Activated T-helper 1 cell treated with anti-CD3 and anti-CD28 coated beads, Interleukin-12 subunit alpha, Interleukin-12 subunit beta, Interleukin-2, Interleukin-4 antibody, amounts not matched to agents 30 ng/mL and 10 ng/mL and 1 ng/mL, durations not matched to agents 14 hours and 24 hours and 36 hours (primary cell): ENCODE results near the gene RRP9. TPM values are rescaled to one million over a fixed set of nuclear protein-coding genes. Genes with fewer than 3 reads are reported as not detected.

Source experiments
- DNase-seq: peaks from one replicate; pipeline ENCODE4 v3.0.0; 2021; ENCODE audit warnings: low spot score
- H3K27ac Mint-ChIP-seq: one replicate; pipeline ENCODE4 v1.8.0; 2021; ENCODE audit warnings: mild to moderate bottlenecking, mixed read lengths
- H3K27me3 Mint-ChIP-seq: one replicate; pipeline ENCODE4 v1.8.0; 2022; ENCODE audit warnings: mild to moderate bottlenecking, moderate library complexity, mixed read lengths; ENCODE audit not compliant: insufficient read depth
- H3K36me3 Mint-ChIP-seq: one replicate; pipeline ENCODE4 v1.8.0; 2021; ENCODE audit warnings: low read depth, mixed read lengths
- H3K4me1 Mint-ChIP-seq: one replicate; pipeline ENCODE4 v1.8.0; 2021; ENCODE audit warnings: low read depth, mixed read lengths
- H3K4me3 Mint-ChIP-seq: one replicate; pipeline ENCODE4 v1.8.0; 2021; ENCODE audit warnings: mild to moderate bottlenecking, moderate library complexity, mixed read lengths
- H3K9me3 Mint-ChIP-seq: one replicate; pipeline ENCODE4 v1.8.0; 2021; ENCODE audit warnings: mixed read lengths
- intact Hi-C: fragments of 100-400 bp; cut with micrococcal nuclease; formaldehyde crosslinking; loops from one replicate; pipeline ENCODE4 v1.15.1; 2024
- total RNA-seq: library from RNA; stranded (reverse); gene quantifications from 2 replicates; pipeline ENCODE4 v1.2.3, GENCODE V29; 2022

Gene RRP9
- total RNA-seq, 1 donor from 2014 or later, result 91.8 TPM

- Mint-ChIP-seq H3K27me3 (peaks cover under 1% of the 10 kb centered on the region), H3K4me1 (peaks cover 6% of the 10 kb centered on the region), H3K27ac (peak overlapping the region; percentile 81), H3K36me3 (peaks cover 7% of the 10 kb centered on the region), H3K9me3 (no peaks in the 10 kb centered on the region), H3K4me3 (peak overlapping the region; percentile 87)
- no peak for DNase-seq
- intact Hi-C loops, result no loop called here
These were observed 26.6 kb upstream of the RRP9 start for GRCh38 chr3:51968170-51968775.

GRCh38 chr3:51967384-51968169 is 25.9 kb upstream of the RRP9 start, which contains the start of gene PCBP4:
Gene PCBP4, minus strand, starts transcription at chr3:51967454. Its CDS starts 6,214 bp downstream, at chr3:51961240.
- DNase-seq, result peak; percentile 39
- no peaks in the 10 kb centered on the region for H3K9me3 Mint-ChIP-seq
- intact Hi-C loops, result loop anchor here (1.0 kb wide), 1 partner anchor 25 kb away; the partner anchor contains the start of gene PARP3
- H3K27ac Mint-ChIP-seq, result peak within 1 kb of the TSS; percentile 81
- H3K36me3 Mint-ChIP-seq, result peaks cover 7% of the 10 kb centered on the region
- peak within 1 kb of the TSS; percentile 87 for H3K4me3 Mint-ChIP-seq
- peaks cover 6% of the 10 kb centered on the region for H3K4me1 Mint-ChIP-seq
- H3K27me3 Mint-ChIP-seq, result peaks cover 4% of the 10 kb centered on the region

- H3K9me3 Mint-ChIP-seq, result no peaks in the 10 kb centered on the region
- peak overlapping the region; percentile 87 for H3K4me3 Mint-ChIP-seq
- DNase-seq, result no peak
- peaks cover 7% of the 10 kb centered on the region for H3K36me3 Mint-ChIP-seq
- H3K4me1 Mint-ChIP-seq, result peaks cover 6% of the 10 kb centered on the region
- intact Hi-C loops, result loop anchor here (1.0 kb wide), 1 partner anchor 25 kb away; the partner anchor contains the start of gene PARP3
- H3K27me3 Mint-ChIP-seq, result peaks cover 4% of the 10 kb centered on the region
- H3K27ac Mint-ChIP-seq, result peak overlapping the region; percentile 77
These were observed 25.2 kb upstream of the RRP9 start for GRCh38 chr3:51966922-51967383.

GRCh38 chr3:51966486-51966885 is 24.8 kb upstream of the RRP9 start:
- no peak for DNase-seq
- Mint-ChIP-seq H3K36me3 (peaks cover 7% of the 10 kb centered on the region), H3K4me3 (peak overlapping the region; percentile 87), H3K27me3 (peaks cover 7% of the 10 kb centered on the region), H3K9me3 (no peaks in the 10 kb centered on the region), H3K27ac (peak overlapping the region; percentile 77), H3K4me1 (peaks cover 6% of the 10 kb centered on the region)
- intact Hi-C loops, result no loop called here

GRCh38 chr3:51966016-51966415 is 24.3 kb upstream of the RRP9 start:
- Mint-ChIP-seq H3K27me3 (peaks cover 7% of the 10 kb centered on the region), H3K27ac (no peak overlapping the region), H3K4me1 (peaks cover 6% of the 10 kb centered on the region), H3K9me3 (no peaks in the 10 kb centered on the region), H3K4me3 (peak overlapping the region; percentile 56), H3K36me3 (peaks cover 7% of the 10 kb centered on the region)
- intact Hi-C loops, result no loop called here
- DNase-seq, result no peak

GRCh38 chr3:51964521-51964920 is 22.8 kb upstream of the RRP9 start:
- no peak overlapping the region for H3K4me3 Mint-ChIP-seq
- intact Hi-C loops, result no loop called here
- H3K27ac Mint-ChIP-seq, result no peak overlapping the region

GRCh38 chr3:51963951-51964451 is 22.3 kb upstream of the RRP9 start:
- no peak overlapping the region for H3K4me3 Mint-ChIP-seq
- H3K36me3 Mint-ChIP-seq, result peaks cover 4% of the 10 kb centered on the region
- no peak for DNase-seq
- H3K27ac Mint-ChIP-seq, result no peak overlapping the region
- H3K4me1 Mint-ChIP-seq, result peaks cover 3% of the 10 kb centered on the region
- no peaks in the 10 kb centered on the region for H3K9me3 Mint-ChIP-seq
- intact Hi-C loops, result no loop called here
- H3K27me3 Mint-ChIP-seq, result peaks cover 7% of the 10 kb centered on the region

More at GRCh38 chr3:51964521-51964920, 22.8 kb upstream of the RRP9 start:
- DNase-seq, result no peak
- Mint-ChIP-seq H3K27me3 (peaks cover 7% of the 10 kb centered on the region), H3K9me3 (no peaks in the 10 kb centered on the region), H3K4me1 (peaks cover 6% of the 10 kb centered on the region), H3K36me3 (peaks cover 5% of the 10 kb centered on the region)

- H3K9me3 Mint-ChIP-seq, result no peaks in the 10 kb centered on the region
- H3K36me3 Mint-ChIP-seq, result peaks cover 4% of the 10 kb centered on the region
- DNase-seq, result no peak
- peaks cover 7% of the 10 kb centered on the region for H3K27me3 Mint-ChIP-seq
- H3K27ac Mint-ChIP-seq, result no peak overlapping the region
- no peak overlapping the region for H3K4me3 Mint-ChIP-seq
- intact Hi-C loops, result no loop called here
- no peaks in the 10 kb centered on the region for H3K4me1 Mint-ChIP-seq
These were observed 21.3 kb upstream of the RRP9 start for GRCh38 chr3:51962854-51963530.

GRCh38 chr3:51961602-51962569 is 20.2 kb upstream of the RRP9 start:
- Mint-ChIP-seq H3K36me3 (peaks cover 4% of the 10 kb centered on the region), H3K27ac (no peak overlapping the region), H3K9me3 (no peaks in the 10 kb centered on the region), H3K4me3 (no peak overlapping the region), H3K27me3 (peaks cover 8% of the 10 kb centered on the region), H3K4me1 (no peaks in the 10 kb centered on the region)
- intact Hi-C loops, result no loop called here
- no peak for DNase-seq

GRCh38 chr3:51961011-51961410 is 19.3 kb upstream of the RRP9 start:
- intact Hi-C loops, result no loop called here
- no peaks in the 10 kb centered on the region for H3K9me3 Mint-ChIP-seq

GRCh38 chr3:51960386-51960785 is 18.7 kb upstream of the RRP9 start:
- no peak for DNase-seq
- intact Hi-C loops, result no loop called here
- Mint-ChIP-seq H3K27me3 (peaks cover 12% of the 10 kb centered on the region), H3K9me3 (no peaks in the 10 kb centered on the region), H3K4me1 (no peaks in the 10 kb centered on the region), H3K36me3 (peaks cover 4% of the 10 kb centered on the region), H3K4me3 (no peak overlapping the region), H3K27ac (no peak overlapping the region)

More at GRCh38 chr3:51961011-51961410, 19.3 kb upstream of the RRP9 start:
- Mint-ChIP-seq H3K4me3 (no peak overlapping the region), H3K4me1 (no peaks in the 10 kb centered on the region), H3K36me3 (peaks cover 4% of the 10 kb centered on the region), H3K27me3 (peaks cover 12% of the 10 kb centered on the region), H3K27ac (no peak overlapping the region)
- DNase-seq, result no peak

GRCh38 chr3:51959651-51960050 is 17.9 kb upstream of the RRP9 start:
- H3K9me3 Mint-ChIP-seq, result no peaks in the 10 kb centered on the region
- H3K27me3 Mint-ChIP-seq, result peaks cover 20% of the 10 kb centered on the region
- H3K4me1 Mint-ChIP-seq, result no peaks in the 10 kb centered on the region
- H3K27ac Mint-ChIP-seq, result no peak overlapping the region
- peaks cover 4% of the 10 kb centered on the region for H3K36me3 Mint-ChIP-seq
- DNase-seq, result no peak
- no peak overlapping the region for H3K4me3 Mint-ChIP-seq
- intact Hi-C loops, result no loop called here
